Measurements from ENCODE around the gene PRCP.

DNA sequence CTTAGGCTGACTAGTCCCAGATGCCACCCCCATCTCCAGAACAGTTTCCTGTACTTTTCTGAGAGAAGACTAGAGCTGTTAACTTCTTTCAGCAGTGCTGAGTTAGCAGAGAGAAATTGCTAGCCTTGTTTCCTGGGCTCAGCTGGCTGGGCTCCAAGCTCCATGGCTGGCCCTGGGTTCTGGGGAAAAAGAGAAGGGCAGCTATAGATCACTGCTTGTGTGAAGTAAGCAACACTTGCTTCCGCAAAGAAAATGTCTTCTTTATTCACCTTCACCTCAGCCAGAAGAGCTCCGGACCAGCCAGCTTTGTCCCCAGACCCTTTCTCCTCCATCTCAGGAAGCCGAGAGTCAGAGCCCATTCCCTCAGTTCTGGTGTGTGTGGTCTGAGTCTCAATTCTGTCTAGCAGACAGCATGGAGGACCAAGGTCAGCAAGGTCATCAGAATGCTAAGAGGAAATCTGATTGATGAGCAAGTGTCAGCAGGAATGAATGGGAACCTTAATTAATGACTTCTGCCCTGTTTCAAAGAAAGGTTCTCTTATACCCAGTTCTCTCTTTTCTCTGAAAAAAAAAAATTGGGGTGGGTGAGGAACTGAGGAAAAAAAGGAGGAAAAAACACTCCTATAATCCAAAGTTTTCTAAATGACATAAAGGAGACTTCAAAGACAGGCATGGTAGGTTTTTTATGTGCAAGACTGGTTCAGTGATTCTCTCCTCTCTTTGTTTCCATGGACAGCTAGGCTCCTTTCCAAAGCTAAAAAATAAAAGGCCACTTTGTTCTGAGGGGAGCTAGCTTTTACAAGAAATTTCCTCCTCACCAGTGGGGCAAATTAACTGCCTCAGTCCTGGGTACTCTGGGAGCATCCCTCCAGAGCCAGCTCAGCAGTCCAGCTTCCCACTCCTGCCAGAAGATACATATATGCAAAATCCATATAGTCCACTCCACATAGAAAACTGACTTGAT lies 103.0 kb downstream of the PRCP start:
- no peak for TF ChIP-seq POLR2A (IDR thresholded peaks at IDR 0.05)
- TF ChIP-seq, protein P1, sequence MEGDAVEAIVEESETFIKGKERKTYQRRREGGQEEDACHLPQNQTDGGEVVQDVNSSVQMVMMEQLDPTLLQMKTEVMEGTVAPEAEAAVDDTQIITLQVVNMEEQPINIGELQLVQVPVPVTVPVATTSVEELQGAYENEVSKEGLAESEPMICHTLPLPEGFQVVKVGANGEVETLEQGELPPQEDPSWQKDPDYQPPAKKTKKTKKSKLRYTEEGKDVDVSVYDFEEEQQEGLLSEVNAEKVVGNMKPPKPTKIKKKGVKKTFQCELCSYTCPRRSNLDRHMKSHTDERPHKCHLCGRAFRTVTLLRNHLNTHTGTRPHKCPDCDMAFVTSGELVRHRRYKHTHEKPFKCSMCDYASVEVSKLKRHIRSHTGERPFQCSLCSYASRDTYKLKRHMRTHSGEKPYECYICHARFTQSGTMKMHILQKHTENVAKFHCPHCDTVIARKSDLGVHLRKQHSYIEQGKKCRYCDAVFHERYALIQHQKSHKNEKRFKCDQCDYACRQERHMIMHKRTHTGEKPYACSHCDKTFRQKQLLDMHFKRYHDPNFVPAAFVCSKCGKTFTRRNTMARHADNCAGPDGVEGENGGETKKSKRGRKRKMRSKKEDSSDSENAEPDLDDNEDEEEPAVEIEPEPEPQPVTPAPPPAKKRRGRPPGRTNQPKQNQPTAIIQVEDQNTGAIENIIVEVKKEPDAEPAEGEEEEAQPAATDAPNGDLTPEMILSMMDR (IDR thresholded peaks at IDR 0.05), result no peak

Data from ovary (tissue), 3 donors.